ENCODE results near the gene CDHR4. TPM values are rescaled to one million over a fixed set of nuclear protein-coding genes. Genes with fewer than 3 reads are reported as not detected.
"Not testable (repeated sequence)": the region's sequence is repeated elsewhere in the genome, so short reads cannot be mapped to it uniquely, and the experiment has no call there.

Gene CDHR4
- total and polyA plus RNA-seq, 9 of the 15 experiments (the other 6 are each of a cell fraction or from before 2014, with no cell fraction given), result 0.21 TPM; not detected in 8

DNA sequence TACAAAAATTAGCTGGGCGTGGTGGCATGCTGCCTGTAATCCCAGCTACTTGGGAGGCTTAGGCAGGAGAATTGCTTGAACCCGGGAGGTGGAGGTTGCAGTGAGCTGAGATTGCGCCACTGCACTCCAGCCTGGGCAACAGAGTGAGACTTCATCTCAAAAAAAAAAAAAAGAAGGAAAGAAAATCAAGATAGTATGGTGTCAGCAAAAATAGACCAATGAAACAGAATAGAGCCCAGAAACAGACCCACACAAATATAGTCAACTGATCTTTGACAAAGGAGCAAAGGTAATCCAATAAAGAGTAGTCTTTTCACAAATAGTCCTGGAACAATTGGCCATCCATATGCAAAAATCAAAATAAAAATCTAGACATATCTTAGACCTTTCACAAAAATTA is 23.5 kb upstream of the CDHR4 start:
- BruUV-seq (replicated peaks); H3K4me3 ChIP-seq; H3K4me2 ChIP-seq (ENCODE audit: insufficient read depth, low read length); H3K9ac ChIP-seq (ENCODE audit: insufficient read depth in 1 of 2, low read depth in 2 of 2, low read length in 2 of 2); ATAC-seq; H2AFZ ChIP-seq (ENCODE audit: low read depth, low read length); intact Hi-C loops (cut with micrococcal nuclease); H3K4me1 ChIP-seq (replicated peaks in 1 of 2; ENCODE audit: control insufficient read depth in 2 of 2, insufficient read depth in 2 of 2, low read length in 2 of 2); H3K9me1 ChIP-seq (ENCODE audit: control insufficient read depth, insufficient read depth, low read length); FAIRE-seq; H3K36me3 ChIP-seq (ENCODE audit: control insufficient read depth, insufficient read depth, low read length); CTCF ChIA-PET (ENCODE audit: low intra/inter-chr PET ratio); DNase-seq (ENCODE audit: extremely low read depth in 1 of 4, low spot score in 3 of 4); H3K9me3 ChIP-seq (replicated peaks; ENCODE audit: control insufficient read depth, insufficient read depth, low read depth, low read length); H3K27me3 ChIP-seq (ENCODE audit: control insufficient read depth in 2 of 2, insufficient read depth in 2 of 2, low read length in 2 of 2); in situ Hi-C loops (cut with MboI); H4K20me1 ChIP-seq (replicated peaks; ENCODE audit: control insufficient read depth, insufficient read depth, low read length); H3K79me2 ChIP-seq (ENCODE audit: control insufficient read depth, insufficient read depth, low read length); H3K27ac ChIP-seq (ENCODE audit: extremely low read depth, low read depth, low read length): not testable (repeated sequence)
- WGBS (ENCODE audit: insufficient coverage, low coverage, missing lambda C conversion rate), result 20% methylated on average over 1 of the region's 3 CpGs
- POLR2A ChIA-PET, result interaction anchor here (0.6 to 1.5 kb wide), 3 partner anchors 8 to 15 kb away, joined by 3 read pairs; no protein-coding TSS in a partner anchor
- TF ChIP-seq ZNF316 (IDR thresholded peaks at IDR 0.05), result peak; percentile 89
- TF ChIP-seq C11orf30 (IDR thresholded peaks at IDR 0.05; ENCODE audit: low read depth), result peak; percentile 53; the same call in 1 of the 2 replicates

DNA sequence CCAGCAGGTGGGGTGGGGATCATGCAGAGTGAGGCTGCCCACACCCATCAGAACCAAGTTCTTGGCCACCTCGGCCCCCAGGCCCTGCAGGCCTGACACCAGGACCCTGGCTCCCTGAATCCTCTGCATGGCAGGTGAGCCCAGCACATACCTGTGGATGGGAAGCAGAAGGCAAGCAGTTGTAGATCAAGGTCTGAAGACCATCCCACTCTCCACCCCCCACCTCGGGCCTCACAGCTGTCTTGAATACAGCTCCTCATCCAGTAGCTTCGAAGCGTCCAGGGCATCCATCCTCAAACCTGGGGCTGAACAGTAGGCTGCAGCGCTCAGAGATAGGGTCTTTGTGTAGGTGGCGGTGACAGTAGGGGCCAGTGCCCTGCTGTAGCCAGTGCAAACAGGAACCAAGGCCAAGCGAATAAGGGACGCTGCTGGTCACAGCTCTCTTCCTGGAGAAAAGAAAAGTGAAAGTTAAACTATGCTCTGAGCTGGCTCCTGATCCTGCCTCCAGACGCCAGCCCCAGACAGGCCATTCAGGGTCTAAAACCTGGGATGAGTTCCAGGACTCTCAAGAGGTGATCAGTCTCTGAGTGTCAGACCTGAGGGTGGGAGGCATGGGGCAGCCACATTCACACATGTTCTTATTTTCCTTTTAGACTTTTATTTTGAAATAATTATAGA is 14.0 kb upstream of the CDHR4 start, which contains the start of gene UBA7:
TSS of gene UBA7 (minus strand) at position 457 of the 678 bp plus-strand sequence. CDS start at position 291, 166 bp downstream.
- Histone ChIP-seq H3K36me3 (ENCODE audit: control insufficient read depth, insufficient read depth, low read length) (no peaks in the 10 kb centered on the region), H3K79me2 (ENCODE audit: control insufficient read depth, insufficient read depth, low read length) (no peaks in the 10 kb centered on the region), H3K4me2 (ENCODE audit: insufficient read depth, low read length) (peak within 1 kb of the TSS; percentile 43), H3K27me3 (ENCODE audit: control insufficient read depth in 2 of 2, insufficient read depth in 2 of 2, low read length in 2 of 2) (no peaks in the 10 kb centered on the region), H3K9me3 (replicated peaks; ENCODE audit: control insufficient read depth, insufficient read depth, low read depth, low read length) (no peaks in the 10 kb centered on the region), H3K9me1 (ENCODE audit: control insufficient read depth, insufficient read depth, low read length) (no peaks in the 10 kb centered on the region), H3K4me3 (no peak within 1 kb of the TSS), H4K20me1 (replicated peaks; ENCODE audit: control insufficient read depth, insufficient read depth, low read length) (no peaks in the 10 kb centered on the region), H3K9ac (ENCODE audit: insufficient read depth in 1 of 2, low read depth in 2 of 2, low read length in 2 of 2) (peak within 1 kb of the TSS; percentile 16 to 55; a peak in 3 of 4 replicates), H3K4me1 (replicated peaks in 1 of 2; ENCODE audit: control insufficient read depth in 2 of 2, insufficient read depth in 2 of 2, low read length in 2 of 2) (peaks cover 0 to 15% of the 10 kb centered on the region in 2 experiments; a peak in 3 of 5 replicates), H3K27ac (ENCODE audit: extremely low read depth, low read depth, low read length) (no peak within 1 kb of the TSS), H2AFZ (ENCODE audit: low read depth, low read length) (peak within 1 kb of the TSS; percentile 88)
- FAIRE-seq, result no peak
- in situ Hi-C loops (cut with MboI), result no loop called here
- BruUV-seq (replicated peaks), result no TSS peak
- intact Hi-C loops (cut with micrococcal nuclease), result no loop called here
- peak in 2 of 4 experiments; percentile 17 for DNase-seq (ENCODE audit: extremely low read depth in 1 of 4, low spot score in 3 of 4)
- ChIA-PET POLR2A (interaction anchor here (0.6 to 2.1 kb wide), 4 partner anchors 9 to 1413 kb away, joined by 3 to 10 read pairs (median 3); partner anchors contain the start of gene INKA1), CTCF (ENCODE audit: low intra/inter-chr PET ratio) (no interaction called here)
- peak; percentile 77 for ATAC-seq
- 23% methylated on average over 9 of the region's 9 CpGs for WGBS (ENCODE audit: insufficient coverage, low coverage, missing lambda C conversion rate)
- TF ChIP-seq ZFX (CRISPR knock-in tag; IDR thresholded peaks at IDR 0.05) (peak; percentile 53), BRCA1 (IDR thresholded peaks at IDR 0.05) (no peak), BRCA1 (CRISPR knock-in tag; IDR thresholded peaks at IDR 0.05) (0 out of 2 replicates have a peak, but pooled peaks have one; percentile 40), L3MBTL2 (IDR thresholded peaks at IDR 0.05) (0 out of 2 replicates have a peak, but pooled peaks have one; percentile 21), ZBTB34 (CRISPR knock-in tag; IDR thresholded peaks at IDR 0.05) (no peak)
- TF ChIP-seq, protein P1, sequence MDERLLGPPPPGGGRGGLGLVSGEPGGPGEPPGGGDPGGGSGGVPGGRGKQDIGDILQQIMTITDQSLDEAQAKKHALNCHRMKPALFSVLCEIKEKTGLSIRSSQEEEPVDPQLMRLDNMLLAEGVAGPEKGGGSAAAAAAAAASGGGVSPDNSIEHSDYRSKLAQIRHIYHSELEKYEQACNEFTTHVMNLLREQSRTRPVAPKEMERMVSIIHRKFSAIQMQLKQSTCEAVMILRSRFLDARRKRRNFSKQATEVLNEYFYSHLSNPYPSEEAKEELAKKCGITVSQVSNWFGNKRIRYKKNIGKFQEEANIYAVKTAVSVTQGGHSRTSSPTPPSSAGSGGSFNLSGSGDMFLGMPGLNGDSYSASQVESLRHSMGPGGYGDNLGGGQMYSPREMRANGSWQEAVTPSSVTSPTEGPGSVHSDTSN (CRISPR knock-in tag; IDR thresholded peaks at IDR 0.05; ENCODE audit: low read depth), result no peak
- TF ChIP-seq, protein P1 (tag; conservative IDR thresholded peaks at IDR 0.05; ENCODE audit: low read depth), result 0 out of 2 replicates have a peak, but pooled peaks have one; percentile 23
- TF ChIP-seq, protein P2, sequence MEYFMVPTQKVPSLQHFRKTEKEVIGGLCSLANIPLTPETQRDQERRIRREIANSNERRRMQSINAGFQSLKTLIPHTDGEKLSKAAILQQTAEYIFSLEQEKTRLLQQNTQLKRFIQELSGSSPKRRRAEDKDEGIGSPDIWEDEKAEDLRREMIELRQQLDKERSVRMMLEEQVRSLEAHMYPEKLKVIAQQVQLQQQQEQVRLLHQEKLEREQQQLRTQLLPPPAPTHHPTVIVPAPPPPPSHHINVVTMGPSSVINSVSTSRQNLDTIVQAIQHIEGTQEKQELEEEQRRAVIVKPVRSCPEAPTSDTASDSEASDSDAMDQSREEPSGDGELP (CRISPR knock-in tag; IDR thresholded peaks at IDR 0.05; ENCODE audit: borderline replicate concordance), result peak; percentile 49; the same call in 1 of the 2 replicates
